IPS-20b (cell line): ENCODE data around the gene TRPM6.

Experiments used
- H3K27ac ChIP-seq: one replicate; pipeline ENCODE4 v1.5.1; 2013; ENCODE audit warnings: low read length
- H3K27me3 ChIP-seq: 2 replicates; pipeline ENCODE4 v1.6.1; 2013; ENCODE audit warnings: mild to moderate bottlenecking, low read length, inconsistent platforms; ENCODE audit not compliant: insufficient read depth
- H3K36me3 ChIP-seq: 2 replicates; pipeline ENCODE4 v1.6.1; 2013; ENCODE audit warnings: low read depth, mild to moderate bottlenecking, inconsistent platforms, low read length, moderate library complexity; ENCODE audit not compliant: insufficient read depth
- H3K4me1 ChIP-seq: 2 replicates; pipeline ENCODE4 v1.6.1; 2013; ENCODE audit warnings: mild to moderate bottlenecking, control low read depth, inconsistent platforms, low read length, moderate library complexity; ENCODE audit not compliant: insufficient read depth
- H3K4me3 ChIP-seq: 2 replicates; pipeline ENCODE4 v1.5.1; 2013; ENCODE audit warnings: mild to moderate bottlenecking, low read length, inconsistent platforms
- H3K9ac ChIP-seq: 2 replicates; pipeline ENCODE4 v1.6.1; 2013; ENCODE audit warnings: low read depth, mild to moderate bottlenecking, inconsistent platforms, low read length, moderate library complexity
- H3K9me3 ChIP-seq: 2 replicates; pipeline ENCODE4 v1.6.1; 2013; ENCODE audit warnings: mild to moderate bottlenecking, low read depth, low read length, inconsistent platforms; ENCODE audit not compliant: insufficient read depth

TRPM6 gene

GRCh38 chr9:74681906-74682305, 205.8 kb downstream of the TRPM6 start:
- Histone ChIP-seq H3K27ac (no peak overlapping the region), H3K9ac (no peak overlapping the region), H3K9me3 (no peaks in the 10 kb centered on the region), H3K4me3 (no peak overlapping the region), H3K36me3 (no peaks in the 10 kb centered on the region), H3K27me3 (no peaks in the 10 kb centered on the region), H3K4me1 (peaks cover 3% of the 10 kb centered on the region; the same call in 1 of the 2 replicates)

- Histone ChIP-seq H3K9ac (no peak overlapping the region), H3K27ac (no peak overlapping the region), H3K36me3 (no peaks in the 10 kb centered on the region), H3K27me3 (no peaks in the 10 kb centered on the region), H3K4me1 (no peaks in the 10 kb centered on the region; the same call in 1 of the 2 replicates), H3K9me3 (no peaks in the 10 kb centered on the region), H3K4me3 (no peak overlapping the region)
These were observed 213.6 kb downstream of the TRPM6 start for GRCh38 chr9:74674077-74674476.
